Inflammatory macrophage (primary cell): ENCODE results near the gene TNIP1.

ENCODE experiments used
- DNase-seq, 2 donors: peaks; one replicate each; pipeline ENCODE4 v3.0.0-alpha.2; 2020 to 2022

The TNIP1 gene

DNA sequence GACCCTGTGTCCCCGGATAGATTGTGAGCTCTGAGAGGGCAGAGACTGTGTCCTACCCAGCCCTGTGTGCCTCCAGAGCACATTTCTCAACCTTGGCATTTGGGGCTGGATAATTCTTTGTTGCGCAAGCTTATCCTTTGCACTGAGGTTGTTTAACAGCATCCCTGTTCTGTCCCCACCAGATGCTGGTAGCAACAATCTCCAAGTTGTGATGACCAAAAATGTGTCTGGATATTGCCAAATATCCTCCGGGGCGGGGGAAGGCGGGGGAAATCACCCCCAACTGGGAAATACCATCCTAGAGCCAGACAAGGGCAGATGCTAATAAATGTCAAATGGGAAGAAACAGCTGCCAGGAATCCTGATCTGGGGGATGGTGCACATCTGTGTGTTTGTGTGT, 24.0 kb upstream of the TNIP1 start:
- no peak for DNase-seq

DNA sequence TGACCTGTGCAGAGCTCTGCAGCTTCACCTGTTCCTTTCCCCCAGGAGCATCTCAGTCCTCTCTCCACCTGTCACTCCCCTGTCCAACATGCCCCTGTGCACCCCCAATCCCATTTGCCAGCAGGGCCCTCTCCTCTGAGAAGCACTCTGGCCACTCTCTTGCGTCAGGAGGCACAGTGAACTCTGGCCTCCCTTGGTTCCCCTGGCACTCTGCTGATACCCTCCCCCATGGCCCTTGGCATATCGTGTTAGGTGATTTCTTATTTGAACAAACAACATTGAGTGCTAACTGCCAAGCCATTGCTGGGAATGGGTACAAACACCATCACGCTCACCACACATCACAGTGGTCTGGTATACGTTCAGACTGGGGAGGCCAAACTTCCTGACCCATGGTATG, 20.9 kb upstream of the TNIP1 start:
- no peak for DNase-seq

DNA sequence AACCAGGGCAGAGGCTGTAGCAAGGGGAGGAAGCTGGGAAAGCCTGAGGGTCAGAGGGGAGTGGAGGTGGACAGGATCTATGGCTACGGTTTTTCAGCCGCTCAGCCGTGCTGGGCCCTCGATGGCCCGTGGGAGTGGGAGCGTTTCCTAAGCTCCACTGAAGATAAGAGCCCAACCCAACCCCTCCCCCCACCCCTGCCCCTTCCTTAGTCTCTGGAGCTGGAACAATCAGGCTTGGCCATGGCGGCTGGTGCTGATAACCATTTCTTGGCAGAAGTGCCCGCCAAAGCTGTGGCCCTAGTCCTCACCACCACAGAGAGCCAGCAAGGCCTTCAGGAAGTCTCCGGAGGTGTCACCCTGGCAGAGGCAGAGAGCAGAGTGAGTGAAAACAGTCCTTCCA, 20.3 kb upstream of the TNIP1 start:
- no peak for DNase-seq

GRCh38 chr5:151100681-151101080, 19.8 kb upstream of the TNIP1 start:
- DNase-seq = no peak

DNA sequence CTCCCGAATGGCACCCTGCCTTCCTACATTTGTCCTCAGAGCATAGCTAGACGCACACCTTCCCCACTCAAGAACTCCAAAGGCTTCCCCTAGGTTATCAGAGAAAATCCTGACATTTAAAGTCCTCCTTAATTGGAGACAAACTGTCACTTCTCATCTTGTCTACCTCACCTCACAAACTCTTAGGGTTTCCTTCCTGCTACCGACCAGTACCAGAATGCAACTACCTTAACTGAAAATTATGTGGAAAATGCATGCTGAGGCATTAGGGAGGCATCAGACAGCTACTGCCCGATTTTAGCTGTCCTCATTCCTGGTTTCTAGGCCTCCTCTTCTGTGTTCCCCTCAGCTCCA, 17.9 kb upstream of the TNIP1 start:
- DNase-seq = no peak

GRCh38 chr5:151097820-151098767, 17.3 kb upstream of the TNIP1 start:
- no peak for DNase-seq

- peak; percentile 64 to 72 for DNase-seq
These were observed 16.2 kb upstream of the TNIP1 start for GRCh38 chr5:151097061-151097460.

GRCh38 chr5:151096001-151096373, 15.2 kb upstream of the TNIP1 start:
- no peak for DNase-seq

GRCh38 chr5:151095341-151096000, 14.6 kb upstream of the TNIP1 start:
- no peak for DNase-seq

- no peak for DNase-seq
These were observed 14.0 kb upstream of the TNIP1 start for GRCh38 chr5:151094852-151095245.

GRCh38 chr5:151094030-151094851, 13.4 kb upstream of the TNIP1 start:
- DNase-seq = peak; percentile 28 to 54

DNA sequence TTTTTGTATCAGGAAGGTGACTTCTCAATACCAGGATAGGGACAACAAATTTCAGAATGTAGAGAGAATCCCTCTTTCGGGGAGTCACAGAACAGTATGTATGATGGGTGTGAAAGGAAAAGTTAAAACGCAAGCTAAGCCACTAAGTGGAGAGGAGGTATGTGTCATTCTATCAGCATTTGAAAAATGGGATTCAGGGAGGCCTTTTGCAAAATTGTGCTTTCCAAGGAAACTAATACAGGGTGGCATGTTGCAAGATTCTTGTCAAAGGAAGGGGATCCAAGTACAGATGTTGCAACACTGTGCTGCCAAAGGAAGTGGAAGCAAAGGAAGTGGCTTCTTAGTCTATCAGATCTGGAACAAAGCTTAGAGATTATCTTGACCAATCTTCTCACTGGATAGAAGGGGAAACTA, 12.6 kb upstream of the TNIP1 start:
- peak; percentile 80 to 82 for DNase-seq

DNA sequence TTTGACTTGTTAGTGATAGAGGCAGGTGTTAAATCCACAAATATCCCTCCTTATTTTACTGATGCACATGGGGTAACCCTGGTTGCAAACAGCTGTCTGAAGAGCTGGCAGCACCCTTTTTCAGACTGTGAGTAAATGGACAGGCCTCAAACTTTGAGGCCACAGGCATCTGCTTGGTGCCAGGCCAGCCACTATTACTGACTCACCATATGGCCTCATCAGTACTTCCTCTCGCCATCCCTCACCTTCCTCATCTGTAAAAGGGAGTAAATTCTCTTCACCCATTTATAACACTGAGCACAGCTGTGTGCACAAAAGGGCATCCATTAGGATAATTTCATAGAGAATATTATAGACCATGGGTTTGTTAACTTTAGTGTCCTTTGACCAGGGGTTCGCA, 11.9 kb upstream of the TNIP1 start:
- DNase-seq = peak; percentile 77 to 80

- peak in 1 of 2 donors; percentile 44 for DNase-seq
These were observed 8.9 kb upstream of the TNIP1 start for GRCh38 chr5:151089726-151090125.

GRCh38 chr5:151088986-151089385, 8.2 kb upstream of the TNIP1 start:
- no peak for DNase-seq

DNA sequence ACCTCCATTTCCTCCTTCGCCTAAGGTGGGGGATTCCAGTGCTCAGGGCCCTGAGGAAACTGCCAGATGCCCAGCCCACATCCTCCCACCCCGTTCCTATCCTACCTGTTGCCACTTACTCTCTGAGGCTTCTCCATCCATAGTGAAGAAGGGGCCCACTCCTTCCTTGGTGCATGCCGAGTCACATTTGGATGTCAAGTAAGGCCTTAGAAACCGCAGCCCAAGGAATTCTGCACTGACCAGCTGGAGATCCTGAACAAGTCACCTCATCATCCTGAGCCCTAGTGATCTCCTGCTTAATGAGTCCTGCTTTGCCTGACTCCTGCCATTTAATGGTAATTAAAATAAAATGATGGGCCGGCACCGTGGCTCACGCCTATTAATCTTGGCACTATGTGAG, 6.7 kb upstream of the TNIP1 start:
- no peak for DNase-seq

DNA sequence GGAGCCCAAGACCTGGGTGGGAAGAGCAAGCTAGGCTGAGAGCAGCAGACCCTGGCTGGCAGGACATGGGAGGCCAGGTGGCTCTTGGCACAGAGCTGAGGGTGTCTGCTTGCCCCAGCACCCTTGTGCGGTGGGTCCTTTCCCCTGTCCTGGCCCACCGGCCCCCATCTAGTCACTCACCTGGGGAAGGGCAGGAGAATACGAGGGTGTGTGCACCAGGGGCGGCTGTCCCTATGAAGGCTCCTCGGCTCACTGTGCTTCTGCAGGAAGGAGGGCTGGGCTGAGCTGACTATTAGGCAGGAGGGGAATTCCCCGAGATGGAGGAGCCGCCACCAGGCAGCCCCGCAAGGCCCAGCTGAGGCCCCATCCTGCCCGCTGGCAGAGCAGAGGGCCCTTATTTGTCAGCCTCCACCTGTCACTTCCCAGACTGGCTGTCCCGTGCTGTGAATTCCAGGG, 6.1 kb upstream of the TNIP1 start:
- DNase-seq = peak in 1 of 2 donors; percentile 30

- peak; percentile 39 to 44 for DNase-seq
These were observed 5.5 kb upstream of the TNIP1 start for GRCh38 chr5:151086192-151086869.

DNA sequence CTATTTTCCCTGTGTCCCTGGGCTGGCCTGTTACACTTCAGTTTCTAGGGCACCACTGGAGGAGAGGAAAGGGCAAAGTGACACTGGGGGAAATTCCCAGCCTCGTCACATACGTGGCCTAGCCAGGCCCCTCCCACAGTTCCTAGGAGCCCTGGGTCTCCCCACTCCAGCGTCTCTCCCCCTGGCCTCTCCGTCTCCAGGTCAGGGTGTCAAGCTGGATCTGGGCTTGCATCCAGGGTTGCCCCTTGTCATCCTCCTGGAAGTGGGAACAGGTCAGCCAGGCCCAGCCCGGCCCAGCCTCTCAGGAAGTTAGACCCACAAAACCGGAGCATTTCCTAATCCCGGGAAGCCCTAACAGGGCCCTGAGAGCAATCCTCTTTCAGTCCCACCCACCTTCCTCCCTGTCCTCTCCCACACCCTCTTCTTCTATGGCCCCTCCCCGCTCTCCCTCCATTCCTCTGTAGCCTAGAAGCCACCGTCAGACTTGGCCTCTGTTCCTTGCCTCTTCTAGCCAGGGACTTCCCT, 4.7 kb upstream of the TNIP1 start:
- peak in 1 of 2 donors; percentile 36 for DNase-seq

DNA sequence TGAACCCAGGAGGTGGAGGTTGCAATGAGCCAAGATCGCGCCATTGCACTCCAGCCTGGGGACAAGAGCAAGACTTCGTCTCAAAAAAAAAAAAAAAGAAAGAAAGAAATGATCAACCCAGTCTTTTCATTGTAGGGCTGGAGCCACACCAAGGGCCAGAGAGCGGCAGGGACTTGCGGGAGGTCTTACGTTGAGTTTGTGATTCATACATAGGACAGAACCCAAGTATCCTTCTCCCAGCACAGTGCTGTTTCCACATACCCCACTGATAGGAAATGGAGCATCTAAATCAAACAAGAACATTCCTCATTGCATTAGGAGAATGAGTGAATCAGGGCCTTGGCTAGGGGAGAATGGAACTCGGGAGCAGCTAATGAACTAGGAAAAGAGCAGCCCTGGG, 3.5 kb upstream of the TNIP1 start:
- no peak for DNase-seq

DNA sequence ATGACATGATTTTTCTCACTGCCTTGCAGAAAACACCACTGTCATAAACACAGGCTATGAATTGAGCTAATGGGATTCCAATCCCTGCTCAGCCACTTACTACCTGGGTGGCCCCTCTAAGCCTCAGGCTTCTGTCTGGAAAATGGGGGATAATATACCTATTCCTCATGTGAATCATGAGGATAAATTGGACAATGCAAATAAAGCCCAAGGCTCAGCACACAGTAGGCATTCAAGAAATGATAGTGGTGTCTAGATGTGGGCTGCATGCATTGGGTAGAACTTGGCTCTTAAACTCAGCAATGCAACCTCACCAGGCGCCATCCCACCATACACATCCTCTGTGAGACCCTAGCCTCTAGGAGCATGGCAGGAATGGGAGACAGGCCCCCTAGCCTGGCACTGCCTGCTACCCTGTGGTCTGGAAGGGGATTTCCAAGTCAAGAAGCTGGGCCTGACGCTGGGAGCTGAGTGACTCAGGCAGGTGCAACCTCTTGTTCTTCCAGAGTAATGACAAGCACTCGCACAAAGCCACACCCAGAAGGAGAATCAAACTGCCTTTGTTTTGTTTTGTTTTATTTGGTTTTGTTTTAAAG, 2.3 kb upstream of the TNIP1 start:
- DNase-seq = no peak
